Tibial nerve (tissue), 3 donors: ENCODE data around the gene KIRREL3.

Source experiments
- POLR2A ChIP-seq, 2 donors: fragments of 450-650 bp; IDR thresholded peaks; one replicate each; pipeline ENCODE4 v1.6.1; 2017; ENCODE audit warnings: antibody characterized with exemption in 2 of 2, mild to moderate bottlenecking in 2 of 2, moderate library complexity in 2 of 2
- TF ChIP-seq, protein P1 (sequence below), 5 experiments: fragments of 200-600 bp in 3 of 5; fragments of 450-650 bp in 2 of 5; sonication (generic) in 3 of 5; IDR thresholded peaks; one replicate each; pipeline ENCODE4 v1.5.1; 2016 to 2019; ENCODE audit warnings: antibody characterized with exemption in 5 of 5, mild to moderate bottlenecking in 3 of 5, moderate library complexity in 2 of 5

DNA sequence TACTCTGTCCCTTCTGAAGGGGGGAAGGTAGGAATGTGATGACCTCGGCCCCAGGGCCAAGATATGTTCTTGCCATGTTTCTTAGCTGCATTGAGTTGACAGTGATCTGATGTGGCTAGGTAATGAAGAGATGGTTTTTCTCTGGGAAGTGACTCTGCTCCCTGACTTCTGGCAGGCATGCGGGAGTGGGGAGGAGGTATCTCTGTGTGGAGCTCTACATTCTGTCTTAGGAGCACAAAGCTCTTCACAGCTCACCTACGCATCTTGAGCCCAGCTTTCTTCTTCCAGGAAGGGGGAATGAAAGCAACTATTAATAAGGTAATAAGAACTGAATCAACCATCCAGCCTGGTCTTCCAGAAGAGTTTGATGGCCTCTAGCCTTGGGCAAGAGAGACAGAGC, 404.1 kb downstream of the KIRREL3 start:
- TF ChIP-seq, protein P1, sequence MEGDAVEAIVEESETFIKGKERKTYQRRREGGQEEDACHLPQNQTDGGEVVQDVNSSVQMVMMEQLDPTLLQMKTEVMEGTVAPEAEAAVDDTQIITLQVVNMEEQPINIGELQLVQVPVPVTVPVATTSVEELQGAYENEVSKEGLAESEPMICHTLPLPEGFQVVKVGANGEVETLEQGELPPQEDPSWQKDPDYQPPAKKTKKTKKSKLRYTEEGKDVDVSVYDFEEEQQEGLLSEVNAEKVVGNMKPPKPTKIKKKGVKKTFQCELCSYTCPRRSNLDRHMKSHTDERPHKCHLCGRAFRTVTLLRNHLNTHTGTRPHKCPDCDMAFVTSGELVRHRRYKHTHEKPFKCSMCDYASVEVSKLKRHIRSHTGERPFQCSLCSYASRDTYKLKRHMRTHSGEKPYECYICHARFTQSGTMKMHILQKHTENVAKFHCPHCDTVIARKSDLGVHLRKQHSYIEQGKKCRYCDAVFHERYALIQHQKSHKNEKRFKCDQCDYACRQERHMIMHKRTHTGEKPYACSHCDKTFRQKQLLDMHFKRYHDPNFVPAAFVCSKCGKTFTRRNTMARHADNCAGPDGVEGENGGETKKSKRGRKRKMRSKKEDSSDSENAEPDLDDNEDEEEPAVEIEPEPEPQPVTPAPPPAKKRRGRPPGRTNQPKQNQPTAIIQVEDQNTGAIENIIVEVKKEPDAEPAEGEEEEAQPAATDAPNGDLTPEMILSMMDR (IDR thresholded peaks at IDR 0.05), result no peak
- no peak for TF ChIP-seq POLR2A (IDR thresholded peaks at IDR 0.05)
